HepG2 (cell line): ENCODE data around the gene CCT4. TPM values are rescaled to one million over a fixed set of nuclear protein-coding genes. Genes with fewer than 3 reads are reported as not detected.

Experiments
- CENPX ChIP-seq: sonication (generic); formaldehyde crosslinking; IDR thresholded peaks from 2 replicates; pipeline ENCODE4 v1.9.0; 2021; ENCODE audit warnings: mild to moderate bottlenecking, missing genetic modification reagents, moderate library complexity
- CHD4 ChIP-seq: fragments of 200-600 bp; sonication (generic); IDR thresholded peaks from 2 replicates; pipeline ENCODE4 v1.7.0; 2017; ENCODE audit warnings: mild to moderate bottlenecking, low read length, borderline replicate concordance
- FLYWCH1 ChIP-seq: sonication (generic); formaldehyde crosslinking; IDR thresholded peaks from 2 replicates; pipeline ENCODE4 v1.8.1; 2023; ENCODE audit warnings: mild to moderate bottlenecking, missing genetic modification reagents
- MTF1 ChIP-seq: sonication (generic); formaldehyde crosslinking; IDR thresholded peaks from 2 replicates; pipeline ENCODE4 v1.5.0; 2020; ENCODE audit warnings: missing genetic modification reagents
- NFYC ChIP-seq: IDR thresholded peaks from 2 replicates; pipeline ENCODE4 v1.6.1; 2016; ENCODE audit warnings: missing genetic modification reagents, missing compliant biosample characterization
- PCBP2 ChIP-seq: fragments of 200-400 bp; formaldehyde crosslinking; optimal IDR thresholded peaks from 2 replicates; pipeline ENCODE3; 2018; ENCODE audit warnings: low read length, low read depth; ENCODE audit not compliant: poor library complexity, severe bottlenecking
- PHF8 ChIP-seq: sonication (generic); formaldehyde crosslinking; IDR thresholded peaks from 2 replicates; pipeline ENCODE4 v1.5.0; 2020; ENCODE audit warnings: missing genetic modification reagents
- RCOR2 ChIP-seq: IDR thresholded peaks from 2 replicates; pipeline ENCODE4 v1.6.1; 2016; ENCODE audit warnings: missing biosample characterization, missing genetic modification reagents
- STAG1 ChIP-seq: sonication (generic); formaldehyde crosslinking; IDR thresholded peaks from 2 replicates; pipeline ENCODE4 v1.4.0; 2020; ENCODE audit warnings: missing genetic modification reagents
- YEATS4 ChIP-seq: sonication (generic); formaldehyde crosslinking; IDR thresholded peaks from 2 replicates; pipeline ENCODE4 v1.4.0; 2020; ENCODE audit warnings: missing genetic modification reagents, borderline replicate concordance
- ZBTB7A ChIP-seq: sonication (generic); formaldehyde crosslinking; IDR thresholded peaks from 2 replicates; pipeline ENCODE4 v1.8.0; 2022; ENCODE audit warnings: mild to moderate bottlenecking, missing genetic modification reagents
- ZNF331 ChIP-seq: sonication (generic); formaldehyde crosslinking; IDR thresholded peaks from 2 replicates; pipeline ENCODE4 v1.4.0; 2020; ENCODE audit warnings: missing genetic modification reagents
- ZNF510 ChIP-seq: sonication (generic); formaldehyde crosslinking; IDR thresholded peaks from 2 replicates; pipeline ENCODE4 v1.4.0; 2020; ENCODE audit warnings: low read depth, mild to moderate bottlenecking, missing genetic modification reagents
- ZNF564 ChIP-seq: sonication (generic); formaldehyde crosslinking; IDR thresholded peaks from 2 replicates; pipeline ENCODE4 v1.8.1; 2023; ENCODE audit warnings: mild to moderate bottlenecking, missing genetic modification reagents
- ZNF629 ChIP-seq: sonication (generic); formaldehyde crosslinking; conservative IDR thresholded peaks from 2 replicates; pipeline ENCODE4 v1.5.0; 2020; ENCODE audit warnings: missing genetic modification reagents
- ZNF670 ChIP-seq: sonication (generic); formaldehyde crosslinking; IDR thresholded peaks from 2 replicates; pipeline ENCODE4 v1.8.0; 2022; ENCODE audit warnings: mild to moderate bottlenecking, missing genetic modification reagents, borderline replicate concordance
- ZNF672 ChIP-seq: sonication (generic); formaldehyde crosslinking; IDR thresholded peaks from 2 replicates; pipeline ENCODE4 v1.8.1; 2022; ENCODE audit warnings: missing genetic modification reagents
- polyA plus RNA-seq, 8 experiments: library from polyadenylated mRNA; depleted of rRNA in 3 of 8; stranded (reverse) in 7 of 8; unstranded in 1 of 8; fragments of >200 nt; fragmentation: Illumina TruSeq in 4 of 8; extraction: Trizol in 4 of 8; gene quantifications; 2 replicates each; pipeline versions ENCODE4 v1.2.1 to v1.2.3, GENCODE V29; 2011 to 2016; ENCODE audit warnings: low read depth in 4 of 8, missing spikeins in 1 of 8, mixed read lengths in 1 of 8; ENCODE audit not compliant: insufficient read depth in 1 of 8
- total RNA-seq, 5 experiments: library from RNA; depleted of rRNA; stranded (reverse); fragments of >200 nt; fragmentation: Illumina TruSeq; extraction: Trizol; gene quantifications; 2 replicates each; pipeline ENCODE4 v1.2.3, GENCODE V29; 2016; ENCODE audit warnings: low read depth in 1 of 5
- TF ChIP-seq, protein P1 (sequence below): sonication (generic); IDR thresholded peaks from 2 replicates; pipeline ENCODE4 v1.6.1; 2016; ENCODE audit warnings: low read depth, borderline replicate concordance
- TF ChIP-seq, protein P2 (sequence below): sonication (generic); formaldehyde crosslinking; IDR thresholded peaks from 2 replicates; pipeline ENCODE4 v1.4.0; 2020; ENCODE audit warnings: missing genetic modification reagents
- TF ChIP-seq, protein P3 (sequence below): IDR thresholded peaks from 2 replicates; pipeline ENCODE4 v1.6.1; 2016; ENCODE audit warnings: low read depth
- TF ChIP-seq, protein P4 (sequence below): sonication (generic); formaldehyde crosslinking; IDR thresholded peaks from 2 replicates; pipeline ENCODE4 v1.5.1; 2020; ENCODE audit warnings: mild to moderate bottlenecking, moderate library complexity, missing genetic modification reagents

Gene CCT4
- total and polyA plus RNA-seq, 2 of the 13 experiments (the other 11 are each of a cell fraction or from before 2014, with no cell fraction given) = 138 to 340 TPM

DNA sequence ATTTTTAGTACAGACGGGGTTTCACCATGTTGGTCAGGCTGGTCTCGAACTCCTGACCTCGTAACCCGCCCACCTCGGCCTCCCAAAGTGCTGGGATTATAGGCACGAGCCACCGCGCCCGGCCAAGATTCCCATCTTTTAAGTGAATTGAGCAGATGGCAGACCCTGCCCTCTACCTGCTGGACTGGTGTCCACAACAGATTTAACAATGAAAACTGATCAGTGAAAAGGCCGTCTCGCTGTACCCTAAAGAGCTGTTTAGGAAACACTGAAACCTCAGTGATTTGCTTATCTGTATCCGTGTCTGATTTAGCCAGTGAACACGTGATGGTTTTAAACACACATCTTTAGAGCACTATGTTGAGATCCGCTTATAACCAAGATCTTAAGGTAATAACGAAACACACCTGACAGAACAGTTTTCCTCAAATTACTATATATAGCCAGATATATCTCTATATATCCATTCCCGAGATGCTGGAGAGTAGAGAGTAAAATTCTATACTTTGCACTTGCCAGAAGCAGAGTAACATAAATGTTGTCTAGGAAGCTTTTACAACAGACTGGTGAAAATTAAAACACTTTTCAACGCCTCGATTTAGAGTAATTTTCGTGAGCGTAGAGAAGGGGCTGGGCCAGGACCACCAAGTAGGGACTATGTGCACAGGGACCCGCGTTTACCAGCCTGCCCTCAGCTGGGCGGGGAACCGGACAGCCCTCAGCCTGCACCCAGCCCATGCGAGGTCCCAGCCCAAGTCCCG lies 35.2 kb downstream of the CCT4 start (continued):
- TF ChIP-seq, protein P1, sequence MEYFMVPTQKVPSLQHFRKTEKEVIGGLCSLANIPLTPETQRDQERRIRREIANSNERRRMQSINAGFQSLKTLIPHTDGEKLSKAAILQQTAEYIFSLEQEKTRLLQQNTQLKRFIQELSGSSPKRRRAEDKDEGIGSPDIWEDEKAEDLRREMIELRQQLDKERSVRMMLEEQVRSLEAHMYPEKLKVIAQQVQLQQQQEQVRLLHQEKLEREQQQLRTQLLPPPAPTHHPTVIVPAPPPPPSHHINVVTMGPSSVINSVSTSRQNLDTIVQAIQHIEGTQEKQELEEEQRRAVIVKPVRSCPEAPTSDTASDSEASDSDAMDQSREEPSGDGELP = peak; percentile 71; the same call in 1 of the 2 replicates
- TF ChIP-seq ZBTB7A (CRISPR knock-in tag) = 0 out of 2 replicates have a peak, but pooled peaks have one; percentile 69
- 0 out of 2 replicates have a peak, but pooled peaks have one; percentile 17 for TF ChIP-seq ZNF629
- 0 out of 2 replicates have a peak, but pooled peaks have one; percentile 1 for TF ChIP-seq NFYC (CRISPR knock-in tag)
- TF ChIP-seq CHD4 = peak; percentile 13; the same call in 1 of the 2 replicates
- TF ChIP-seq STAG1 (CRISPR knock-in tag) = peak; percentile 43
- peak; percentile 10; the same call in 1 of the 2 replicates for TF ChIP-seq ZNF331 (CRISPR knock-in tag)
- no peak for TF ChIP-seq CENPX (CRISPR knock-in tag)
- 0 out of 2 replicates have a peak, but pooled peaks have one; percentile 20 for TF ChIP-seq FLYWCH1 (CRISPR knock-in tag)
- TF ChIP-seq, protein P2, sequence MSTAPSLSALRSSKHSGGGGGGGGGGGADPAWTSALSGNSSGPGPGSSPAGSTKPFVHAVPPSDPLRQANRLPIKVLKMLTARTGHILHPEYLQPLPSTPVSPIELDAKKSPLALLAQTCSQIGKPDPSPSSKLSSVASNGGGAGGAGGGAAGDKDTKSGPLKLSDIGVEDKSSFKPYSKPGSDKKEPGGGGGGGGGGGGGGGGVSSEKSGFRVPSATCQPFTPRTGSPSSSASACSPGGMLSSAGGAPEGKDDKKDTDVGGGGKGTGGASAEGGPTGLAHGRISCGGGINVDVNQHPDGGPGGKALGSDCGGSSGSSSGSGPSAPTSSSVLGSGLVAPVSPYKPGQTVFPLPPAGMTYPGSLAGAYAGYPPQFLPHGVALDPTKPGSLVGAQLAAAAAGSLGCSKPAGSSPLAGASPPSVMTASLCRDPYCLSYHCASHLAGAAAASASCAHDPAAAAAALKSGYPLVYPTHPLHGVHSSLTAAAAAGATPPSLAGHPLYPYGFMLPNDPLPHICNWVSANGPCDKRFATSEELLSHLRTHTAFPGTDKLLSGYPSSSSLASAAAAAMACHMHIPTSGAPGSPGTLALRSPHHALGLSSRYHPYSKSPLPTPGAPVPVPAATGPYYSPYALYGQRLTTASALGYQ (CRISPR knock-in tag) = no peak
- peak; percentile 28; the same call in 1 of the 2 replicates for TF ChIP-seq ZNF670 (CRISPR knock-in tag)
- TF ChIP-seq, protein P3, sequence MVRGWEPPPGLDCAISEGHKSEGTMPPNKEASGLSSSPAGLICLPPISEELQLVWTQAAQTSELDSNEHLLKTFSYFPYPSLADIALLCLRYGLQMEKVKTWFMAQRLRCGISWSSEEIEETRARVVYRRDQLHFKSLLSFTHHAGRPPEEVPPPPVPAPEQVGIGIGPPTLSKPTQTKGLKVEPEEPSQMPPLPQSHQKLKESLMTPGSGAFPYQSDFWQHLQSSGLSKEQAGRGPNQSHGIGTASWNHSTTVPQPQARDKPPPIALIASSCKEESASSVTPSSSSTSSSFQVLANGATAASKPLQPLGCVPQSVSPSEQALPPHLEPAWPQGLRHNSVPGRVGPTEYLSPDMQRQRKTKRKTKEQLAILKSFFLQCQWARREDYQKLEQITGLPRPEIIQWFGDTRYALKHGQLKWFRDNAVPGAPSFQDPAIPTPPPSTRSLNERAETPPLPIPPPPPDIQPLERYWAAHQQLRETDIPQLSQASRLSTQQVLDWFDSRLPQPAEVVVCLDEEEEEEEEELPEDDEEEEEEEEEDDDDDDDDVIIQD (CRISPR knock-in tag) = 0 out of 2 replicates have a peak, but pooled peaks have one; percentile 12
- peak; percentile 6; the same call in 1 of the 2 replicates for TF ChIP-seq RCOR2 (CRISPR knock-in tag)
- no peak for TF ChIP-seq ZNF672
- no peak for TF ChIP-seq MTF1 (CRISPR knock-in tag)
- TF ChIP-seq, protein P4, sequence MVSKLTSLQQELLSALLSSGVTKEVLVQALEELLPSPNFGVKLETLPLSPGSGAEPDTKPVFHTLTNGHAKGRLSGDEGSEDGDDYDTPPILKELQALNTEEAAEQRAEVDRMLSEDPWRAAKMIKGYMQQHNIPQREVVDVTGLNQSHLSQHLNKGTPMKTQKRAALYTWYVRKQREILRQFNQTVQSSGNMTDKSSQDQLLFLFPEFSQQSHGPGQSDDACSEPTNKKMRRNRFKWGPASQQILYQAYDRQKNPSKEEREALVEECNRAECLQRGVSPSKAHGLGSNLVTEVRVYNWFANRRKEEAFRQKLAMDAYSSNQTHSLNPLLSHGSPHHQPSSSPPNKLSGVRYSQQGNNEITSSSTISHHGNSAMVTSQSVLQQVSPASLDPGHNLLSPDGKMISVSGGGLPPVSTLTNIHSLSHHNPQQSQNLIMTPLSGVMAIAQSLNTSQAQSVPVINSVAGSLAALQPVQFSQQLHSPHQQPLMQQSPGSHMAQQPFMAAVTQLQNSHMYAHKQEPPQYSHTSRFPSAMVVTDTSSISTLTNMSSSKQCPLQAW (CRISPR knock-in tag) = peak; percentile 29; the same call in 1 of the 2 replicates
- no peak for TF ChIP-seq PHF8 (CRISPR knock-in tag)
- TF ChIP-seq PCBP2 = no peak
- no peak for TF ChIP-seq YEATS4 (CRISPR knock-in tag)
- no peak for TF ChIP-seq ZNF564
- TF ChIP-seq ZNF510 (CRISPR knock-in tag) = no peak
